Activated CD8-positive, alpha-beta T cell treated with anti-CD3 and anti-CD28 coated beads, Interleukin-2, amount 10 ng/mL, durations not matched to agents 7 days and 5 days (primary cell): ENCODE data around the gene DYNLT1. TPM values are rescaled to one million over a fixed set of nuclear protein-coding genes. Genes with fewer than 3 reads are reported as not detected.
"Not testable (repeated sequence)": the region's sequence is repeated elsewhere in the genome, so short reads cannot be mapped to it uniquely, and the experiment has no call there.

Source experiments
- ATAC-seq: fragments of 150-1000 bp; cut with Tn5 transposase; one replicate; pipeline ENCODE4 v1.10.0; 2021; ENCODE audit warnings: moderate library complexity
- CTCF ChIA-PET: fragments of 350-600 bp; sonication (Branson Sonifier 250); formaldehyde crosslinking; loops from one replicate; lab custom pipeline; 2021; ENCODE audit warnings: antibody characterized with exemption; lab: Charles Lee
- POLR2A ChIA-PET: fragments of 350-600 bp; sonication (Branson Sonifier 250); formaldehyde crosslinking; loops from one replicate; lab custom pipeline; 2021; ENCODE audit warnings: antibody characterized with exemption; lab: Charles Lee
- DNase-seq: peaks from one replicate; pipeline ENCODE4 v3.0.0-alpha.2; 2020
- H3K27ac Mint-ChIP-seq: one replicate; pipeline ENCODE4 v1.8.0; 2021; ENCODE audit warnings: mild to moderate bottlenecking, mixed read lengths
- H3K27me3 Mint-ChIP-seq: one replicate; pipeline ENCODE4 v1.8.0; 2021; ENCODE audit warnings: low read depth, mixed read lengths
- H3K36me3 Mint-ChIP-seq: one replicate; pipeline ENCODE4 v1.8.0; 2021; ENCODE audit warnings: low read depth, mixed read lengths
- H3K4me1 Mint-ChIP-seq: one replicate; pipeline ENCODE4 v1.8.0; 2021; ENCODE audit warnings: low read depth, mixed read lengths
- H3K4me3 Mint-ChIP-seq: one replicate; pipeline ENCODE4 v1.8.0; 2021; ENCODE audit warnings: mild to moderate bottlenecking, mixed read lengths
- H3K9me3 Mint-ChIP-seq: one replicate; pipeline ENCODE4 v1.8.0; 2022; ENCODE audit warnings: mixed read lengths; ENCODE audit not compliant: insufficient read depth
- total RNA-seq, 2 experiments: library from RNA; stranded (reverse); gene quantifications; one replicate each; pipeline ENCODE4 v1.2.3, GENCODE V29; 2021

DYNLT1 gene
- total RNA-seq, 2 experiments from 2014 or later, result 79.0 to 86.4 TPM

- no peak overlapping the region for H3K4me3 Mint-ChIP-seq
- POLR2A ChIA-PET, result interaction anchor here (0.8 kb wide), 1 partner anchor 62 kb away, joined by 3 read pairs; the partner anchor contains the start of gene TMEM181
- CTCF ChIA-PET, result interaction anchor here (1.4 kb wide), 1 partner anchor 407 kb away, joined by 3 read pairs; no protein-coding TSS in a partner anchor
- H3K9me3 Mint-ChIP-seq, result no peaks in the 10 kb centered on the region
- ATAC-seq (no peak), DNase-seq (peak; percentile 2)
- H3K4me1 Mint-ChIP-seq, result peaks cover 2% of the 10 kb centered on the region
- H3K36me3 Mint-ChIP-seq, result peaks cover 57% of the 10 kb centered on the region
- no peaks in the 10 kb centered on the region for H3K27me3 Mint-ChIP-seq
- H3K27ac Mint-ChIP-seq, result no peak overlapping the region
Measured at GRCh38 chr6:158620963-158621693, 23.4 kb downstream of the DYNLT1 start.

DNA sequence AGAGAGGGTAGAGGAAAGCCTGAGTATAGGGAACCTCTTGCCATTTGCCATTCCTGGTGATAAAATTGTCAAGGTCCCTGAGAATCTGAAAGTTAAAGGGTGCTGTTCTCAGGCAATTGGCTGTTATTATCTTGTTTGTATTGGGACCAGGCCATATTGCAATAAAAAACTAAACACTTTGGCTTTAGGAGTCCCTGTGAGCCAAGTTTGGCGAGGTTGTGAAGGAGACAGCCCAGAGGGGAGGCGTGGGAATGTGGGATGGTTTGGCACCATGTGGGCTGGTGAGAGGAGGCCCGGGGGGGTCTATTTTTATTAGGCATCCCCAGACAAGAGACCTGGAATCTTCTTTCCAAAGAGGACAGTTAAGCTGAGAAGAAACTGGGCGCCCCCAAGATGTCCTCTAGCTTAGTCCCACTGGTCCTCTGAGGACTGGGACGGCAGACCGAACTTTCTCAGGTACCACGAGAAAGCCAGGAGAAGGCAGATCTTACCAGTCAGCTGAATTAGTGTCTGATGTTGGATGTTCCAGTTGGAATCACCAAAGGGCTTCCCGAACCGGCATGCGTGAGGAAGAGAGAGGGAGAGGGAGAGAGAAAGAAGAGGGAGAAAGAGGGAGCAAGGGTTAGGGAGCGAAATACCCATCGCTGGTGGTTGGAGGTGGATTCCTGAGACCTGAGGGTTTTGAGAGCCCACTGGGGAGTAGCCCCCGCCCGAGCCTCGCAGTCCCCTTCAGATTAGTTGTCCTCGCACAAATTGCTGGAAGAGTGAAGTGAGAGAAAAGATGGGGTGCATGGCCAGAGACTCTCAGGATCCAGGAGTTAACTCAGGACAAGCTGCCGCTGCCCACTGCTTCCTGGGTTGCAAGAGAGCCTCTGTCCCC, 24.4 kb downstream of the DYNLT1 start:
- Mint-ChIP-seq H3K36me3 (peaks cover 60% of the 10 kb centered on the region), H3K9me3 (no peaks in the 10 kb centered on the region), H3K27me3 (no peaks in the 10 kb centered on the region), H3K4me3 (no peak overlapping the region), H3K27ac (peak overlapping the region; percentile 33), H3K4me1 (peaks cover 2% of the 10 kb centered on the region)
- ATAC-seq (no peak), DNase-seq (no peak)
- ChIA-PET CTCF (interaction anchor here (1.4 kb wide), 1 partner anchor 406 kb away, joined by 3 read pairs; no protein-coding TSS in a partner anchor), POLR2A (interaction anchor here (0.8 kb wide), 1 partner anchor 61 kb away, joined by 3 read pairs; the partner anchor contains the start of gene TMEM181)

- H3K4me3 Mint-ChIP-seq, H3K27ac Mint-ChIP-seq, H3K4me1 Mint-ChIP-seq, POLR2A ChIA-PET, H3K27me3 Mint-ChIP-seq, DNase-seq, H3K9me3 Mint-ChIP-seq, ATAC-seq: not testable (repeated sequence)
- peaks cover 66% of the 10 kb centered on the region for H3K36me3 Mint-ChIP-seq
- CTCF ChIA-PET, result interaction anchor here (1.4 kb wide), 1 partner anchor 404 kb away, joined by 3 read pairs; no protein-coding TSS in a partner anchor
Measured at GRCh38 chr6:158618289-158618688, 26.3 kb downstream of the DYNLT1 start.

- DNase-seq, ATAC-seq, H3K4me3 Mint-ChIP-seq, CTCF ChIA-PET, POLR2A ChIA-PET, H3K27ac Mint-ChIP-seq, H3K9me3 Mint-ChIP-seq, H3K4me1 Mint-ChIP-seq, H3K27me3 Mint-ChIP-seq: not testable (repeated sequence)
- H3K36me3 Mint-ChIP-seq, result peaks cover 80% of the 10 kb centered on the region
Measured at GRCh38 chr6:158614606-158615005, 29.9 kb downstream of the DYNLT1 start.

- ATAC-seq, result no peak
- DNase-seq, result no peak
- no peaks in the 10 kb centered on the region for H3K9me3 Mint-ChIP-seq
- ChIA-PET CTCF (interaction anchor here (1.5 kb wide), 2 partner anchors 43 to 391 kb away, joined by 4 read pairs; no protein-coding TSS in a partner anchor), POLR2A (no interaction called here)
- no peaks in the 10 kb centered on the region for H3K27me3 Mint-ChIP-seq
- H3K4me3 Mint-ChIP-seq, result no peak overlapping the region
- peaks cover 71% of the 10 kb centered on the region for H3K36me3 Mint-ChIP-seq
- H3K4me1 Mint-ChIP-seq, result no peaks in the 10 kb centered on the region
- H3K27ac Mint-ChIP-seq, result no peak overlapping the region
Measured at GRCh38 chr6:158611541-158612370, 32.8 kb downstream of the DYNLT1 start.

DNA sequence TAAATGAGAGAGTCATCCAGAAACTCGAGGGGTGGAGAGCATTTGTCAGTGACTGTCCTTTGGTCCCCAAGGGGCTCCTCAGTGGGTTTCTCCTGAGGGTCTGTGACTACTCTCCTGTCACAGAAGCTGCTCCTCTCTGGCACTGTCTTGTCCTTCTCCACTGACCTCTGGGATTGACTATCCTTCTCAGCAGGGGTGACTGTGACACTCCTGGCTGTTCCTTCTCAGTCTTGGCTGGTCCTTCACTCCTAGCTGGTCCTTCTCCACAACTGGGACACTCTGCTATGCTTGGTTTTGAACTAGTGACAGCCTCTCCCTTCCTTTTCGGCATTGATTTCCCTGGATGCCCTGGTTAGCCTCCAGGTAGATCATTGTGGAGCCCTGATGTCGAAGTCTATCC, 33.5 kb downstream of the DYNLT1 start:
- H3K27ac Mint-ChIP-seq, result no peak overlapping the region
- no peak for DNase-seq
- H3K9me3 Mint-ChIP-seq, result no peaks in the 10 kb centered on the region
- H3K27me3 Mint-ChIP-seq, result no peaks in the 10 kb centered on the region
- H3K36me3 Mint-ChIP-seq, result peaks cover 69% of the 10 kb centered on the region
- CTCF ChIA-PET, result interaction anchor here (1.2 to 1.5 kb wide), 3 partner anchors 42 to 390 kb away, joined by 3 to 4 read pairs (median 4); no protein-coding TSS in a partner anchor
- H3K4me1 Mint-ChIP-seq, result no peaks in the 10 kb centered on the region
- no peak for ATAC-seq
- POLR2A ChIA-PET, result interaction anchor here (0.6 kb wide), 1 partner anchor 26 kb away, joined by 3 read pairs; no protein-coding TSS in a partner anchor
- H3K4me3 Mint-ChIP-seq, result no peak overlapping the region

- no peak for ATAC-seq
- Mint-ChIP-seq H3K36me3 (peaks cover 69% of the 10 kb centered on the region), H3K27me3 (no peaks in the 10 kb centered on the region), H3K9me3 (no peaks in the 10 kb centered on the region), H3K4me3 (no peak overlapping the region), H3K4me1 (peaks cover 4% of the 10 kb centered on the region), H3K27ac (peak overlapping the region; percentile 30)
- POLR2A ChIA-PET, result interaction anchor here (0.6 kb wide), 1 partner anchor 27 kb away, joined by 3 read pairs; no protein-coding TSS in a partner anchor
- no peak for DNase-seq
- CTCF ChIA-PET, result interaction anchor here (1.2 to 2.0 kb wide), 4 partner anchors 42 to 396 kb away, joined by 3 to 6 read pairs (median 4); no protein-coding TSS in a partner anchor
Measured at GRCh38 chr6:158610319-158610968, 34.1 kb downstream of the DYNLT1 start.

- DNase-seq, result no peak
- no peak overlapping the region for H3K27ac Mint-ChIP-seq
- H3K27me3 Mint-ChIP-seq, result no peaks in the 10 kb centered on the region
- H3K4me1 Mint-ChIP-seq, result peaks cover 7% of the 10 kb centered on the region
- H3K36me3 Mint-ChIP-seq, result peaks cover 63% of the 10 kb centered on the region
- CTCF ChIA-PET, result interaction anchor here (1.2 to 2.0 kb wide), 2 partner anchors 82 to 395 kb away, joined by 3 to 6 read pairs; no protein-coding TSS in a partner anchor
- POLR2A ChIA-PET, result no interaction called here
- H3K4me3 Mint-ChIP-seq, result no peak overlapping the region
- no peak for ATAC-seq
- no peaks in the 10 kb centered on the region for H3K9me3 Mint-ChIP-seq
Measured at GRCh38 chr6:158609455-158610155, 34.9 kb downstream of the DYNLT1 start.

- ChIA-PET CTCF (interaction anchor here (1.0 kb wide), 1 partner anchor 387 kb away, joined by 3 read pairs; no protein-coding TSS in a partner anchor), POLR2A (interaction anchor here (0.6 kb wide), 1 partner anchor 176 kb away, joined by 4 read pairs; no protein-coding TSS in a partner anchor)
- H3K4me3 Mint-ChIP-seq, result no peak overlapping the region
Measured at GRCh38 chr6:158608221-158608620, 36.3 kb downstream of the DYNLT1 start.

More at GRCh38 chr6:158608221-158608620, 36.3 kb downstream of the DYNLT1 start:
- Mint-ChIP-seq H3K36me3 (peaks cover 62% of the 10 kb centered on the region), H3K9me3 (no peaks in the 10 kb centered on the region), H3K27me3 (no peaks in the 10 kb centered on the region), H3K4me1 (peaks cover 7% of the 10 kb centered on the region), H3K27ac (no peak overlapping the region)
- DNase-seq, result no peak
- no peak for ATAC-seq
